ENCODE results near the gene DDI1. TPM values are rescaled to one million over a fixed set of nuclear protein-coding genes. Genes with fewer than 3 reads are reported as not detected.

The DDI1 gene
- total RNA-seq, 1 donor from 2014 or later, result not detected

DNA sequence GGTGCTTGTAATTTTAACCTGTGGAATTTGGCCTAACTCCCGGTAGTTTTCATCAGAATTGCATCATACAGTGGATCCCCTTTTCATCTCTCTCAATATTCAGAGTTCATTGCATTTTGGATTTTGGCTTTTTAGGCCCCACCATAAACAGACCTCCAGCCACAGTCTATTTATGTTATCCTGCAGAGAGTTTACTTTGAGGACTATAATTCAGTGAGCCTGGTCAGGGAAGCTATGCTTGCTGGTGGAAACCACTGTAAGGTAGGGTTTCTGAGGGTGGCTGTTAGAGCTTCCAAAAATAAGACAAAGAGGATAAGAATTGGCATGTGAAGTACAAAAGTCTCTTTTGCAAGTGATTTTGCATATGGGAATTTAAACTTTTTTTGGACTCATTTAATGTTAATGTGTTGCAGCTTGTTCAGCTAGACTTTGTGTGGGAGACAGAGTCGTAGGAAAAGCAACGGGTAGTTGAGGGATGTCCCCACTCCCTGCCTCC, 34.8 kb upstream of the DDI1 start:
- Mint-ChIP-seq H3K27ac (no peak overlapping the region), H3K4me1 (ENCODE audit: low read depth) (peaks cover 3% of the 10 kb centered on the region), H3K27me3 (no peaks in the 10 kb centered on the region), H3K36me3 (ENCODE audit: insufficient read depth) (no peaks in the 10 kb centered on the region), H3K4me3 (ENCODE audit: low read depth) (no peak overlapping the region), H3K9me3 (ENCODE audit: low read depth) (peaks cover 2% of the 10 kb centered on the region)
- DNase-seq (ENCODE audit: low spot score, unreplicated experiment), result no peak
- TF ChIP-seq, protein P1, sequence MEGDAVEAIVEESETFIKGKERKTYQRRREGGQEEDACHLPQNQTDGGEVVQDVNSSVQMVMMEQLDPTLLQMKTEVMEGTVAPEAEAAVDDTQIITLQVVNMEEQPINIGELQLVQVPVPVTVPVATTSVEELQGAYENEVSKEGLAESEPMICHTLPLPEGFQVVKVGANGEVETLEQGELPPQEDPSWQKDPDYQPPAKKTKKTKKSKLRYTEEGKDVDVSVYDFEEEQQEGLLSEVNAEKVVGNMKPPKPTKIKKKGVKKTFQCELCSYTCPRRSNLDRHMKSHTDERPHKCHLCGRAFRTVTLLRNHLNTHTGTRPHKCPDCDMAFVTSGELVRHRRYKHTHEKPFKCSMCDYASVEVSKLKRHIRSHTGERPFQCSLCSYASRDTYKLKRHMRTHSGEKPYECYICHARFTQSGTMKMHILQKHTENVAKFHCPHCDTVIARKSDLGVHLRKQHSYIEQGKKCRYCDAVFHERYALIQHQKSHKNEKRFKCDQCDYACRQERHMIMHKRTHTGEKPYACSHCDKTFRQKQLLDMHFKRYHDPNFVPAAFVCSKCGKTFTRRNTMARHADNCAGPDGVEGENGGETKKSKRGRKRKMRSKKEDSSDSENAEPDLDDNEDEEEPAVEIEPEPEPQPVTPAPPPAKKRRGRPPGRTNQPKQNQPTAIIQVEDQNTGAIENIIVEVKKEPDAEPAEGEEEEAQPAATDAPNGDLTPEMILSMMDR (IDR thresholded peaks at IDR 0.05; ENCODE audit: unreplicated experiment), result no peak

DNA sequence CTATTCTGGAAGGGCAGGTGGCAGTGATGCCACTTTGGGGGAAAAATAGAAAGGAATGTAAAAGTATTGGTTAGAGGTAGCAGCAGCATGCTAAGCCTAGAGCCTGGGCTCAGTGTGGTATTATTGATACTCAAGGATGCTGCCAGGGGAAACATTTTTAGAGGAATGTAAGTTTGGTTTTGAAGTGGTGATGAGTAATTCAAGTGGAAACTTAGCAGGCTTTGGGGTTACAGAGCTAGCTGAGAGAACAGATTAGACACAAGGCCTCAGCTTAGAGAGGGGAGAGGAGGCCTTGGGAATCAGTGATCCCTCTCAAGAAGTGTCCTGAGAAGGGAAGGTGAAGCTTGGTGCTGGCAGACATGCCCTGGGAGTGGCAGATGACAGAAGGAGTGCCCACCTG, 32.9 kb upstream of the DDI1 start:
- no peak for DNase-seq (ENCODE audit: low spot score, unreplicated experiment)
- Mint-ChIP-seq H3K27ac (no peak overlapping the region), H3K4me1 (ENCODE audit: low read depth) (peaks cover 3% of the 10 kb centered on the region), H3K36me3 (ENCODE audit: insufficient read depth) (no peaks in the 10 kb centered on the region), H3K27me3 (no peaks in the 10 kb centered on the region), H3K9me3 (ENCODE audit: low read depth) (peaks cover 2% of the 10 kb centered on the region), H3K4me3 (ENCODE audit: low read depth) (no peak overlapping the region)
- TF ChIP-seq, protein P1 (IDR thresholded peaks at IDR 0.05; ENCODE audit: unreplicated experiment), result no peak

DNA sequence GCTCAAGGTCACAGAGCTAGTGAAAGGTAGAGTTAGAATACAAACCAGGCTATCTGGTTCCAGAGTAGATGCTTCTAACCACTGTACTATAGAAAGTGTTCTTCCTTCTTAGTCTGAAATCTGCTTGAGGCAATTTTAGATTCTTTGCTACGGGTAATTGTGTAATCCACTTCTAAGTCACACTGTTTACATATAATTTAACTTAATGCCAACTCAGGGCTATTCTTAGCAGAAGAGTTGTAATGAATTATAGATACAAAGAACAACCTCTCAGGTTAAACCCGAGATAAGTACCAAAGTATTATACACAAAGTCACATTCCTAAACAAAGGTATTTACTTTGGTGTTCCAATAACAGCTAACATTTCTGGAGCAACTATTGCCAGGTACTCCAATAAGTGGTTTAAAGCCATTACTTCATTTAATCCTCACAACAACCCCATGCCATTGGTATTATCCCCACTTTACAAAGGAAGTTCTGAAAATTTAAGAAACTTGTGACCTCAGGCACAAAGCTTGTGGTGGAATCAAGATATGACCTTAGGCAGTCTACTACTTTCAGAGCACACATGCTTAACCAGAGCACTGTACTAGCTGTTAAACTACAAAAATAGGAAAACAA, 31.1 kb upstream of the DDI1 start:
- peaks cover 2% of the 10 kb centered on the region for H3K9me3 Mint-ChIP-seq (ENCODE audit: low read depth)
- TF ChIP-seq, protein P1 (IDR thresholded peaks at IDR 0.05; ENCODE audit: unreplicated experiment), result no peak
- peaks cover 6% of the 10 kb centered on the region for H3K4me1 Mint-ChIP-seq (ENCODE audit: low read depth)
- no peak overlapping the region for H3K4me3 Mint-ChIP-seq (ENCODE audit: low read depth)
- H3K36me3 Mint-ChIP-seq (ENCODE audit: insufficient read depth), result no peaks in the 10 kb centered on the region
- no peak for DNase-seq (ENCODE audit: low spot score, unreplicated experiment)
- no peak overlapping the region for H3K27ac Mint-ChIP-seq
- H3K27me3 Mint-ChIP-seq, result no peaks in the 10 kb centered on the region

DNA sequence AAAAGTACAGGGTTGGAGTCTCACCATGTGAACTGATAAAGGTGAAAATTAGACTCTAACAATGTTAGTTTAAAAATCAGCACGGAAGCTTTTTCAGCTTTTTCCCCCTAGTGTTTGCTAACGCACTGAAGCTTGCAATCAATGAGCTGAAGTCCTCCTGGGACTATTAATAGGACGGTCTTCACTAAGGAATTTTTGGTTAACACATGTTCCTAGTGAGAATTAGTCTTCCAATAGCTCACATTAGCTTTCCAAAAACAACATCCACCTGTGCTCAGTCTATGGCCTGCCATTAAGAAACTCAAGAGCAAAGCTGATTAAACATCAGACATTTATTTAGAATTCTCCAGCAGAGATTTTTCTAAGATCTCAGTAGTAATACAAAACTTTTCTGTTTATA, 26.7 kb upstream of the DDI1 start:
- peaks cover 6% of the 10 kb centered on the region for H3K4me1 Mint-ChIP-seq (ENCODE audit: low read depth)
- no peaks in the 10 kb centered on the region for H3K27me3 Mint-ChIP-seq
- no peak overlapping the region for H3K4me3 Mint-ChIP-seq (ENCODE audit: low read depth)
- H3K9me3 Mint-ChIP-seq (ENCODE audit: low read depth), result no peaks in the 10 kb centered on the region
- H3K36me3 Mint-ChIP-seq (ENCODE audit: insufficient read depth), result no peaks in the 10 kb centered on the region
- TF ChIP-seq, protein P1 (IDR thresholded peaks at IDR 0.05; ENCODE audit: unreplicated experiment), result no peak
- DNase-seq (ENCODE audit: low spot score, unreplicated experiment), result no peak
- H3K27ac Mint-ChIP-seq, result no peak overlapping the region

DNA sequence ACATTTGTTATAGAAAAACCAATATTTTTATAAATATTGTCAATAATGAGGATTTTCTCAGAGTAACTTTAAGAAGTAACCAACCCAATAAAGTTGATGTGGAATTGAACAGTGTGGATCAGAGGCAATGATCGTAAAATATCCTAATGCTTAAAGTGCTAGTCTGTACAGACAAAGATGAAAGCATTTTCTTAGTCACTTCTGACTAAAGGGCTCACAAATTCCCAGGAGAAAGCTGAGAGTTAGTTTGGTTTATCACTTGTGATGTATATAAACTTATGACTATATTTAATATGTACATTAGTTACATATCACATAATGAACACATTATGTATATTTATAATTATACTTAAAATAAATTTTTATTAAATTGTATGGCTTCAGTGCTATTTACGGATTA, 25.4 kb upstream of the DDI1 start:
- Mint-ChIP-seq H3K27me3 (no peaks in the 10 kb centered on the region), H3K4me1 (ENCODE audit: low read depth) (peaks cover 3% of the 10 kb centered on the region), H3K36me3 (ENCODE audit: insufficient read depth) (no peaks in the 10 kb centered on the region), H3K9me3 (ENCODE audit: low read depth) (no peaks in the 10 kb centered on the region), H3K4me3 (ENCODE audit: low read depth) (no peak overlapping the region), H3K27ac (no peak overlapping the region)
- DNase-seq (ENCODE audit: low spot score, unreplicated experiment), result no peak
- TF ChIP-seq, protein P1 (IDR thresholded peaks at IDR 0.05; ENCODE audit: unreplicated experiment), result no peak

All from progenitor cell of endocrine pancreas (in vitro differentiated cells).